Tibial nerve (tissue), 4 donors: ENCODE results near the gene HPS1. TPM values are rescaled to one million over a fixed set of nuclear protein-coding genes. Genes with fewer than 3 reads are reported as not detected.
A peak's percentile ranks its signal among the peaks of the same experiment; 100 is the strongest.

ENCODE experiments used
- DNase-seq, 2 donors: peaks; one replicate each; pipeline ENCODE4 v3.0.0-alpha.2; 2019; ENCODE audit warnings: low spot score in 2 of 2
- H3K27ac ChIP-seq, 4 donors: fragments of 200-600 bp; sonication (generic) in 3 of 4; one replicate each; pipeline ENCODE4 v1.5.1; 2017 to 2019; ENCODE audit warnings: mild to moderate bottlenecking in 1 of 4
- H3K27me3 ChIP-seq, 2 donors: fragments of 200-600 bp; sonication (generic) in 1 of 2; one replicate each; pipeline versions ENCODE4 v1.5.1 to v1.6.0; 2017 to 2019
- H3K36me3 ChIP-seq, 3 donors: fragments of 200-600 bp; sonication (generic); one replicate each; pipeline ENCODE4 v1.5.1; 2018 to 2019
- H3K4me1 ChIP-seq, 4 donors: fragments of 200-600 bp; sonication (generic) in 3 of 4; one replicate each; pipeline ENCODE4 v1.5.1; 2017 to 2019
- H3K4me3 ChIP-seq, 4 donors: fragments of 200-600 bp; sonication (generic) in 3 of 4; one replicate each; pipeline ENCODE4 v1.5.1; 2017 to 2019; ENCODE audit warnings: mild to moderate bottlenecking in 1 of 4, moderate library complexity in 1 of 4
- H3K9me3 ChIP-seq, 4 donors: fragments of 200-600 bp; sonication (generic) in 3 of 4; one replicate each; pipeline ENCODE4 v1.5.1; 2017 to 2019
- EP300 ChIP-seq, 2 donors: sonication (generic); formaldehyde crosslinking; IDR thresholded peaks; one replicate each; pipeline ENCODE4 v1.6.1; 2017; ENCODE audit warnings: antibody characterized with exemption in 2 of 2, mild to moderate bottlenecking in 1 of 2
- POLR2A ChIP-seq, 2 donors: fragments of 450-650 bp; IDR thresholded peaks; one replicate each; pipeline ENCODE4 v1.6.1; 2017; ENCODE audit warnings: antibody characterized with exemption in 2 of 2, mild to moderate bottlenecking in 2 of 2, moderate library complexity in 2 of 2
- WGBS, 2 donors: methylation state at CpG; one replicate each; pipeline ENCODE4 v1.1.5; 2018; 5-methylcytosine and 5-hydroxymethylcytosine counted together
- total RNA-seq, 4 donors: library from RNA; depleted of rRNA; stranded (reverse); fragments of >200 nt; gene quantifications; one replicate each; pipeline ENCODE4 v1.1.0, GENCODE V29; 2016
- TF ChIP-seq, protein P1 (sequence below), 5 experiments: fragments of 200-600 bp in 3 of 5; fragments of 450-650 bp in 2 of 5; sonication (generic) in 3 of 5; IDR thresholded peaks; one replicate each; pipeline ENCODE4 v1.5.1; 2016 to 2019; ENCODE audit warnings: antibody characterized with exemption in 5 of 5, mild to moderate bottlenecking in 3 of 5, moderate library complexity in 2 of 5

The HPS1 gene
- total RNA-seq, 4 donors from 2014 or later, result 38.7 to 101 (median 62.5) TPM

GRCh38 chr10:98417973-98418664 is 28.6 kb downstream of the HPS1 start:
- Histone ChIP-seq H3K36me3 (peaks cover 3 to 68% (median 12%) of the 10 kb centered on the region in 3 donors), H3K9me3 (no peaks in the 10 kb centered on the region), H3K27me3 (no peaks in the 10 kb centered on the region), H3K27ac (no peak overlapping the region), H3K4me3 (no peak overlapping the region), H3K4me1 (peaks cover 0 to 23% (median 12%) of the 10 kb centered on the region in 4 donors)
- 89 to 92% methylated on average over 21 of the region's 21 CpGs for WGBS, 2 donors
- TF ChIP-seq EP300 (IDR thresholded peaks at IDR 0.05), result no peak
- no peak for DNase-seq

DNA sequence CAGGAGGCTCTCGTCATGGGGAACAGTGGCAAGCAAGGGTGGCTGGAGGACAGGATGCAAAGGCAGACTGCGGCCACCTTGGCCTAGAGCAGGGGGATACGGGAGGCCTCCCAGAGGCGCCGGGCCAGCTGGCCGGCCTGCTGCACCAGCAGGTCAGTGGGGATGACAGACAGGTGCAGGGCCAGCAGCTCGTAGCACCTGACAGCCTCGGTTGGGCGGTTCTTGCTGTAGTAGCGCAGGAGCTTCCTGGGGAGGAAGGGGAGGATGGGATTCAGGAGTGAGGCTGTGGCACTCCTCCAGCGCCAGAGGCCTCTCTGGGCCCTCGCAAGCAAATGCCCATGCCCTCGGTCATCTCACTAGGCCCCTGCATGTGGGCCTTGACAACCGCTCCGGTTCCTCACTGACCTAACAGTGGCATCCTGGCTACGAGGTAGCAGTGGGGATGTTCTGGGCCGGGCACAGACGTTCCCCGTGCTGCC is 29.2 kb downstream of the HPS1 start:
- Histone ChIP-seq H3K4me1 (peaks cover 0 to 23% (median 12%) of the 10 kb centered on the region in 4 donors), H3K27me3 (no peaks in the 10 kb centered on the region), H3K9me3 (no peaks in the 10 kb centered on the region), H3K4me3 (no peak overlapping the region), H3K27ac (no peak overlapping the region), H3K36me3 (peaks cover 3 to 63% (median 12%) of the 10 kb centered on the region in 3 donors)
- 93 to 95% methylated on average over 16 to 19 of the region's 19 CpGs for WGBS, 2 donors
- TF ChIP-seq POLR2A (IDR thresholded peaks at IDR 0.05), result no peak
- TF ChIP-seq EP300 (IDR thresholded peaks at IDR 0.05), result no peak
- TF ChIP-seq, protein P1, sequence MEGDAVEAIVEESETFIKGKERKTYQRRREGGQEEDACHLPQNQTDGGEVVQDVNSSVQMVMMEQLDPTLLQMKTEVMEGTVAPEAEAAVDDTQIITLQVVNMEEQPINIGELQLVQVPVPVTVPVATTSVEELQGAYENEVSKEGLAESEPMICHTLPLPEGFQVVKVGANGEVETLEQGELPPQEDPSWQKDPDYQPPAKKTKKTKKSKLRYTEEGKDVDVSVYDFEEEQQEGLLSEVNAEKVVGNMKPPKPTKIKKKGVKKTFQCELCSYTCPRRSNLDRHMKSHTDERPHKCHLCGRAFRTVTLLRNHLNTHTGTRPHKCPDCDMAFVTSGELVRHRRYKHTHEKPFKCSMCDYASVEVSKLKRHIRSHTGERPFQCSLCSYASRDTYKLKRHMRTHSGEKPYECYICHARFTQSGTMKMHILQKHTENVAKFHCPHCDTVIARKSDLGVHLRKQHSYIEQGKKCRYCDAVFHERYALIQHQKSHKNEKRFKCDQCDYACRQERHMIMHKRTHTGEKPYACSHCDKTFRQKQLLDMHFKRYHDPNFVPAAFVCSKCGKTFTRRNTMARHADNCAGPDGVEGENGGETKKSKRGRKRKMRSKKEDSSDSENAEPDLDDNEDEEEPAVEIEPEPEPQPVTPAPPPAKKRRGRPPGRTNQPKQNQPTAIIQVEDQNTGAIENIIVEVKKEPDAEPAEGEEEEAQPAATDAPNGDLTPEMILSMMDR (IDR thresholded peaks at IDR 0.05), result no peak
- no peak for DNase-seq

GRCh38 chr10:98416606-98417388 is 29.9 kb downstream of the HPS1 start:
- no peak for TF ChIP-seq POLR2A (IDR thresholded peaks at IDR 0.05)
- TF ChIP-seq, protein P1 (IDR thresholded peaks at IDR 0.05), result no peak
- no peak for TF ChIP-seq EP300 (IDR thresholded peaks at IDR 0.05)
- Histone ChIP-seq H3K27ac (no peak overlapping the region), H3K4me1 (peaks cover 0 to 30% (median 12%) of the 10 kb centered on the region in 4 donors), H3K27me3 (no peaks in the 10 kb centered on the region), H3K9me3 (no peaks in the 10 kb centered on the region), H3K36me3 (peaks cover 3 to 60% (median 12%) of the 10 kb centered on the region in 3 donors), H3K4me3 (no peak overlapping the region)
- no peak for DNase-seq
- WGBS, 2 donors, result 80 to 84% methylated on average over 18 of the region's 18 CpGs

- Histone ChIP-seq H3K4me3 (no peak overlapping the region), H3K9me3 (no peaks in the 10 kb centered on the region), H3K4me1 (peaks cover 0 to 32% (median 12%) of the 10 kb centered on the region in 4 donors), H3K27ac (peak overlapping the region; percentile 63 to 85 (median 83)), H3K27me3 (no peaks in the 10 kb centered on the region), H3K36me3 (peaks cover 3 to 56% (median 12%) of the 10 kb centered on the region in 3 donors)
- TF ChIP-seq, protein P1 (IDR thresholded peaks at IDR 0.05), result no peak
- TF ChIP-seq POLR2A (IDR thresholded peaks at IDR 0.05), result no peak
- TF ChIP-seq EP300 (IDR thresholded peaks at IDR 0.05), result no peak
- WGBS, 2 donors, result 47 to 52% methylated on average over 8 of the region's 8 CpGs
- peak in 1 of 2 donors; percentile 28 for DNase-seq
Measured at GRCh38 chr10:98415731-98416119, 31.0 kb downstream of the HPS1 start.

- Histone ChIP-seq H3K27me3 (no peaks in the 10 kb centered on the region), H3K36me3 (peaks cover 3 to 56% (median 9%) of the 10 kb centered on the region in 3 donors), H3K27ac (peak within 1 kb of the TSS; percentile 63 to 85 (median 83)), H3K4me1 (peaks cover 0 to 32% (median 12%) of the 10 kb centered on the region in 4 donors), H3K4me3 (peak within 1 kb of the TSS; percentile 45 to 65 (median 56)), H3K9me3 (no peaks in the 10 kb centered on the region)
- TF ChIP-seq POLR2A (IDR thresholded peaks at IDR 0.05) (peak in 1 of 2 donors; percentile 68), EP300 (IDR thresholded peaks at IDR 0.05) (peak in 1 of 2 donors; percentile 89)
- TF ChIP-seq, protein P1 (IDR thresholded peaks at IDR 0.05), result no peak
- WGBS, 2 donors, result 24 to 30% methylated on average over 24 to 25 of the region's 25 CpGs
- DNase-seq, result peak; percentile 84 to 85
Measured at GRCh38 chr10:98414932-98415730, 31.6 kb downstream of the HPS1 start, which contains the start of gene PYROXD2. Gene PYROXD2 (minus strand): TSS chr10:98415182. CDS start chr10:98415135, 47 bp downstream.
